ENCODE results near the gene SYT15.

The SYT15 gene

GRCh38 chr10:46542567-46543465 lies 36.1 kb upstream of the SYT15 start:
- TF ChIP-seq CTCF (conservative IDR thresholded peaks at IDR 0.05; ENCODE audit: control insufficient read depth, insufficient read depth, low read depth, low read length) = no peak
- no peak overlapping the region for H3K4me3 ChIP-seq (ENCODE audit: control insufficient read depth, low read depth, low read length)
- no peak for DNase-seq (ENCODE audit: low read depth)

GRCh38 chr10:46543466-46544377 lies 35.2 kb upstream of the SYT15 start:
- no peak for TF ChIP-seq CTCF (conservative IDR thresholded peaks at IDR 0.05; ENCODE audit: control insufficient read depth, insufficient read depth, low read depth, low read length)
- no peak for DNase-seq (ENCODE audit: low read depth)

GRCh38 chr10:46544989-46545791 lies 33.7 kb upstream of the SYT15 start:
- no peak overlapping the region for H3K4me3 ChIP-seq (ENCODE audit: control insufficient read depth, low read depth, low read length)
- no peak for DNase-seq (ENCODE audit: low read depth)
- TF ChIP-seq CTCF (conservative IDR thresholded peaks at IDR 0.05; ENCODE audit: control insufficient read depth, insufficient read depth, low read depth, low read length) = peak; percentile 46

More at GRCh38 chr10:46543466-46544377, 35.2 kb upstream of the SYT15 start:
- H3K4me3 ChIP-seq (ENCODE audit: control insufficient read depth, low read depth, low read length) = no peak overlapping the region

- no peak overlapping the region for H3K4me3 ChIP-seq (ENCODE audit: control insufficient read depth, low read depth, low read length)
- no peak for DNase-seq (ENCODE audit: low read depth)
- no peak for TF ChIP-seq CTCF (conservative IDR thresholded peaks at IDR 0.05; ENCODE audit: control insufficient read depth, insufficient read depth, low read depth, low read length)
These were observed 32.9 kb upstream of the SYT15 start for GRCh38 chr10:46545861-46546590.

- no peak for TF ChIP-seq CTCF (conservative IDR thresholded peaks at IDR 0.05; ENCODE audit: control insufficient read depth, insufficient read depth, low read depth, low read length)
- no peak overlapping the region for H3K4me3 ChIP-seq (ENCODE audit: control insufficient read depth, low read depth, low read length)
- no peak for DNase-seq (ENCODE audit: low read depth)
These were observed 32.1 kb upstream of the SYT15 start for GRCh38 chr10:46546591-46547540.

Measured in fibroblast of mammary gland (primary cell).